SU-DHL-6 (cell line): Measurements from ENCODE around the gene HSFX4.
A peak's percentile ranks its signal among the peaks of the same experiment; 100 is the strongest.

ENCODE experiments used
- H2AFZ ChIP-seq: fragments of 200-600 bp; sonication (generic); 2 replicates; pipeline ENCODE4 v1.6.1; 2014; ENCODE audit warnings: low read depth, mild to moderate bottlenecking, moderate library complexity, mixed read lengths, antibody characterized with exemption, low read length; ENCODE audit not compliant: severe bottlenecking
- H3F3A ChIP-seq: fragments of 200-600 bp; shearing (Covaris generic); 2 replicates; pipeline ENCODE4 v1.6.0; 2016; ENCODE audit warnings: antibody characterized with exemption, mild to moderate bottlenecking; ENCODE audit not compliant: insufficient read depth
- H3K27ac ChIP-seq: fragments of 200-600 bp; sonication (generic); 2 replicates; pipeline ENCODE4 v1.5.1; 2016; ENCODE audit warnings: low read depth, mild to moderate bottlenecking, low read length, moderate library complexity, mixed read lengths
- H3K27me3 ChIP-seq: fragments of 200-600 bp; sonication (generic), shearing (Covaris generic); 2 replicates; pipeline ENCODE4 v1.6.0; 2014; ENCODE audit warnings: mild to moderate bottlenecking, low read length
- H3K36me3 ChIP-seq: fragments of 200-600 bp; sonication (generic); 2 replicates; pipeline ENCODE4 v1.6.1; 2014; ENCODE audit warnings: mild to moderate bottlenecking, low read length, mixed read lengths
- H3K4me2 ChIP-seq: fragments of 300-600, 200-600 bp; shearing (Covaris generic), sonication (generic); 2 replicates; pipeline ENCODE4 v1.6.0; 2014; ENCODE audit warnings: low read length, low read depth, mild to moderate bottlenecking; ENCODE audit not compliant: poor library complexity, severe bottlenecking
- H3K4me3 ChIP-seq: fragments of 200-600 bp; sonication (generic); 2 replicates; pipeline ENCODE4 v1.5.1; 2014; ENCODE audit warnings: antibody characterized with exemption, low read length, mild to moderate bottlenecking, mixed read lengths; ENCODE audit not compliant: insufficient read depth, poor library complexity, severe bottlenecking
- H3K79me2 ChIP-seq: fragments of 200-600 bp; sonication (generic); 2 replicates; pipeline ENCODE4 v1.6.1; 2014; ENCODE audit warnings: mild to moderate bottlenecking, low read length, moderate library complexity; ENCODE audit not compliant: insufficient read depth
- H3K9ac ChIP-seq: fragments of 200-600 bp; sonication (generic); 2 replicates; pipeline ENCODE4 v1.7.0; 2014; ENCODE audit warnings: mild to moderate bottlenecking, low read length
- H3K9me2 ChIP-seq: fragments of 200-600 bp; sonication (generic); replicated peaks from 2 replicates; pipeline ENCODE4 v1.6.1; 2014; ENCODE audit warnings: low read length; ENCODE audit not compliant: insufficient read depth
- H3K9me3 ChIP-seq: fragments of 200-600 bp; sonication (generic); 2 replicates; pipeline ENCODE4 v1.6.1; 2014; ENCODE audit warnings: low read length, mixed read lengths; ENCODE audit not compliant: insufficient read depth
- H4K20me1 ChIP-seq: fragments of 200-600 bp; sonication (generic); 2 replicates; pipeline ENCODE4 v1.6.1; 2014; ENCODE audit warnings: low read depth, mild to moderate bottlenecking, antibody characterized with exemption, low read length, moderate library complexity, mixed read lengths
- CTCF ChIP-seq: fragments of 200-600 bp; sonication (generic); IDR thresholded peaks from one replicate; pipeline ENCODE4 v1.5.1; 2017; ENCODE audit warnings: antibody characterized with exemption, mild to moderate bottlenecking, low read length, moderate library complexity; ENCODE audit not compliant: insufficient read depth, poor library complexity, severe bottlenecking
- EZH2phosphoT487 ChIP-seq: fragments of 200-600 bp; sonication (generic), shearing (Covaris generic); conservative IDR thresholded peaks from 2 replicates; pipeline ENCODE4 v1.6.1; 2018; ENCODE audit warnings: mild to moderate bottlenecking, antibody characterized with exemption, low read length, moderate library complexity, mixed read lengths

Gene HSFX4

GRCh38 chrX:149961572-149961971 lies 32.2 kb downstream of the HSFX4 start:
- Histone ChIP-seq H4K20me1 (no peaks in the 10 kb centered on the region), H3K4me2 (no peak overlapping the region), H3F3A (no peaks in the 10 kb centered on the region), H3K36me3 (no peaks in the 10 kb centered on the region), H3K27ac (no peak overlapping the region), H3K9ac (no peak overlapping the region), H3K79me2 (no peaks in the 10 kb centered on the region), H3K9me2 (no peaks in the 10 kb centered on the region), H3K27me3 (no peaks in the 10 kb centered on the region), H2AFZ (no peak overlapping the region), H3K4me3 (no peak overlapping the region), H3K9me3 (no peaks in the 10 kb centered on the region)
- TF ChIP-seq EZH2phosphoT487 (no peak), CTCF (no peak)

- no peaks in the 10 kb centered on the region for H3F3A ChIP-seq
- no peak overlapping the region for H3K9ac ChIP-seq
- no peak overlapping the region for H3K4me2 ChIP-seq
- H4K20me1 ChIP-seq, result no peaks in the 10 kb centered on the region
- no peaks in the 10 kb centered on the region for H3K36me3 ChIP-seq
- H3K79me2 ChIP-seq, result no peaks in the 10 kb centered on the region
- TF ChIP-seq EZH2phosphoT487 (no peak), CTCF (no peak)
- no peaks in the 10 kb centered on the region for H3K9me2 ChIP-seq
- no peak overlapping the region for H2AFZ ChIP-seq
- no peaks in the 10 kb centered on the region for H3K9me3 ChIP-seq
- H3K4me3 ChIP-seq, result no peak overlapping the region
- H3K27me3 ChIP-seq, result no peaks in the 10 kb centered on the region
- no peak overlapping the region for H3K27ac ChIP-seq
These were observed 32.6 kb downstream of the HSFX4 start for GRCh38 chrX:149962010-149962409.

- TF ChIP-seq CTCF, result peak; percentile 20
- no peak for TF ChIP-seq EZH2phosphoT487
- no peak overlapping the region for H3K27ac ChIP-seq
- H2AFZ ChIP-seq, result no peak overlapping the region
- H3K4me3 ChIP-seq, result no peak overlapping the region
- H3K9me3 ChIP-seq, result no peaks in the 10 kb centered on the region
- no peaks in the 10 kb centered on the region for H3K36me3 ChIP-seq
- no peak overlapping the region for H3K4me2 ChIP-seq
- no peaks in the 10 kb centered on the region for H3K9me2 ChIP-seq
- H3K9ac ChIP-seq, result no peak overlapping the region
- no peaks in the 10 kb centered on the region for H3F3A ChIP-seq
- H3K27me3 ChIP-seq, result no peaks in the 10 kb centered on the region
- no peaks in the 10 kb centered on the region for H4K20me1 ChIP-seq
- no peaks in the 10 kb centered on the region for H3K79me2 ChIP-seq
These were observed 33.7 kb downstream of the HSFX4 start for GRCh38 chrX:149962859-149963757.
